Gastrocnemius medialis (tissue), 4 donors: ENCODE measurements around the gene LRTM2. TPM values are rescaled to one million over a fixed set of nuclear protein-coding genes. Genes with fewer than 3 reads are reported as not detected.

Experiments
- ATAC-seq, 2 donors: fragments of 150-250 bp; one replicate each; pipeline ENCODE4 v1.9.1; 2016
- DNase-seq, 2 donors: peaks; one replicate each; pipeline ENCODE4 v3.0.0-alpha.2; 2019
- H3K27ac ChIP-seq, 4 donors: fragments of 200-600 bp; sonication (generic); 1 replicate in 1 of 4; 2 replicates in 3 of 4; pipeline ENCODE4 v1.5.1; 2016 to 2018; ENCODE audit warnings: mild to moderate bottlenecking in 2 of 4, moderate library complexity in 1 of 4
- H3K27me3 ChIP-seq, 3 donors: fragments of 200-600 bp; sonication (generic) in 2 of 3; 1 replicate in 1 of 3; 2 replicates in 2 of 3; pipeline versions ENCODE4 v1.5.1 to v1.6.0; 2016 to 2019; ENCODE audit warnings: mild to moderate bottlenecking in 1 of 3, moderate library complexity in 1 of 3
- H3K36me3 ChIP-seq, 2 donors: fragments of 200-600 bp; sonication (generic) in 1 of 2; one replicate each; pipeline ENCODE4 v1.5.1; 2017 to 2018
- H3K4me1 ChIP-seq, 2 donors: fragments of 200-600 bp; sonication (generic) in 1 of 2; one replicate each; pipeline ENCODE4 v1.5.1; 2016 to 2017; ENCODE audit warnings: mild to moderate bottlenecking in 2 of 2
- H3K4me3 ChIP-seq, 4 donors: fragments of 200-600 bp; sonication (generic) in 3 of 4; 1 replicate in 1 of 4; 2 replicates in 3 of 4; pipeline ENCODE4 v1.5.1; 2016 to 2019; ENCODE audit warnings: mild to moderate bottlenecking in 2 of 4
- H3K9me3 ChIP-seq, 3 donors: fragments of 200-600 bp; sonication (generic) in 2 of 3; 1 replicate in 1 of 3; 2 replicates in 2 of 3; pipeline ENCODE4 v1.5.1; 2016 to 2019
- POLR2A ChIP-seq, 2 donors: fragments of 450-650 bp; IDR thresholded peaks; one replicate each; pipeline ENCODE4 v1.6.1; 2017; ENCODE audit warnings: antibody characterized with exemption in 2 of 2, mild to moderate bottlenecking in 2 of 2, moderate library complexity in 2 of 2
- in situ Hi-C, 4 donors: fragments of 200-750 bp; cut with MboI; loops; one replicate each; pipeline versions ENCODE4 v1.15.0 to v1.8.0; 2017; ENCODE audit warnings: low sequenced_read_pairs in 4 of 4
- intact Hi-C: fragments of 100-400 bp; cut with DNase I; formaldehyde crosslinking; loops from one replicate; pipeline ENCODE4 v1.15.1; 2023; ENCODE audit warnings: low total_unique reads
- total RNA-seq, 4 donors: library from RNA; depleted of rRNA; stranded (reverse); fragments of >200 nt; gene quantifications; one replicate each; pipeline versions ENCODE4 v1.1.0 to v1.2.3, GENCODE V29; 2016
- TF ChIP-seq, protein P1 (sequence below), 5 experiments: fragments of 450-650 bp in 3 of 5; fragments of 200-600 bp in 2 of 5; sonication (generic) in 2 of 5; IDR thresholded peaks in 4 of 5; conservative IDR thresholded peaks in 1 of 5; 1 replicate in 4 of 5; 2 replicates in 1 of 5; pipeline ENCODE4 v1.5.1; 2016 to 2019; ENCODE audit warnings: antibody characterized with exemption in 5 of 5, mild to moderate bottlenecking in 3 of 5, moderate library complexity in 3 of 5

The LRTM2 gene
- total RNA-seq, 4 donors from 2014 or later: not detected

DNA sequence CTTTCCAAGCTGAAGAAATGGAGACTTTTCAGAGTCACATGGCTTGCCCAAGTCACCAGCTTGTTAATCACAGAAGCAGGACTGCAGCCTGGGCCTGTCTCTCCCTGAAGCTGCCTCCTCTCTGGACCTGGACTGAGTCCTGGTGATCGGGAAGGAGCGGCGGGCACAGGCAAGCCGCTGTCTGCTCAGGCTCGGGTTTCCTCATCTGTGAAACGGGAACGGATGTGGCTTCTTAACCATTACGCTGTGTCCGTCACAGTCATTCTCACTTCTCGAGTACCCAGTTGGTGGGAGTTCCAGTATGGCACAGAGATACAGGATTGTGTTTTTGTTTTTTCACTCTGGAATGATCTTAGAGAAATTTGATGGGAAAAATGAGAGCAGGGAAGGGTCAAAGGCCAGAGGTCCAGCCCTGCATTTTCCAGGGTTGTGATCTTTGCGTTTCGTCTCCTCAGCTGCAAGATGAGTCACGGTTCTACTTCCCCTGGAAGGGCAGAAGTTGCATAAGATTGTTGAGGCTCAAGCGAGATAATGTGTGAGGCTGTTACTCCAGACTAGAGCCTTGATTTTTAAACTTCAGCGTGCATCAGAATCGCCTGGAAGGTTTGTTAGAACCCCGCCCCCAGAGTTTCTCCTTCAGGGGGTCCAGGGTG lies 7.6 kb upstream of the LRTM2 start:
- in situ Hi-C loops: loop anchor here in 2 of 4 donors (25.0 kb wide), 2 partner anchors 475 to 775 kb away; no protein-coding TSS in a partner anchor
- no peaks in the 10 kb centered on the region for H3K4me1 ChIP-seq

DNA sequence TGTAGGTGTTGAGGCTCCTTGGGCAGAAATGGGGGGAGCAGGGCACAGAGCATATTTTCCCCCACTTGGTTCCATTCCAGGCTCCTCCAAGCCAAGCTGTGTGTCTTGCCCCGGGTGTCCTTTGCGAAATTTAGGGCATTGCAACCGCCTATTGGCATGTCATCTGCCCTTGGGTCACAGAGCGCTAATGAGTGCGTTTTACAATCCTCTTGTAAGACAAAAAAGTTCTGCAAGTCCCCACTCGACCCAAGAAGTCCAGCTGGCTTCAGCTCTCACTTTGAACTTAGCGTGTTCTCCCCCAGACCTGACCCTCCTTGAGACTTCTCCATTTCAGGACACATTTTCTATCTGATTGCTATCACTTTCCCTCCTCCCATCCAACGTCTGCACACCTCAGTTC lies 6.1 kb upstream of the LRTM2 start:
- TF ChIP-seq POLR2A (IDR thresholded peaks at IDR 0.05): no peak
- TF ChIP-seq, protein P1, sequence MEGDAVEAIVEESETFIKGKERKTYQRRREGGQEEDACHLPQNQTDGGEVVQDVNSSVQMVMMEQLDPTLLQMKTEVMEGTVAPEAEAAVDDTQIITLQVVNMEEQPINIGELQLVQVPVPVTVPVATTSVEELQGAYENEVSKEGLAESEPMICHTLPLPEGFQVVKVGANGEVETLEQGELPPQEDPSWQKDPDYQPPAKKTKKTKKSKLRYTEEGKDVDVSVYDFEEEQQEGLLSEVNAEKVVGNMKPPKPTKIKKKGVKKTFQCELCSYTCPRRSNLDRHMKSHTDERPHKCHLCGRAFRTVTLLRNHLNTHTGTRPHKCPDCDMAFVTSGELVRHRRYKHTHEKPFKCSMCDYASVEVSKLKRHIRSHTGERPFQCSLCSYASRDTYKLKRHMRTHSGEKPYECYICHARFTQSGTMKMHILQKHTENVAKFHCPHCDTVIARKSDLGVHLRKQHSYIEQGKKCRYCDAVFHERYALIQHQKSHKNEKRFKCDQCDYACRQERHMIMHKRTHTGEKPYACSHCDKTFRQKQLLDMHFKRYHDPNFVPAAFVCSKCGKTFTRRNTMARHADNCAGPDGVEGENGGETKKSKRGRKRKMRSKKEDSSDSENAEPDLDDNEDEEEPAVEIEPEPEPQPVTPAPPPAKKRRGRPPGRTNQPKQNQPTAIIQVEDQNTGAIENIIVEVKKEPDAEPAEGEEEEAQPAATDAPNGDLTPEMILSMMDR (IDR thresholded peaks at IDR 0.05 in 4 of 5, conservative IDR thresholded peaks at IDR 0.05 in 1 of 5): no peak
- DNase-seq: no peak
- Histone ChIP-seq H3K27ac (no peak overlapping the region), H3K27me3 (peaks cover 3 to 6% (median 5%) of the 10 kb centered on the region in 3 donors), H3K4me1 (no peaks in the 10 kb centered on the region), H3K36me3 (no peaks in the 10 kb centered on the region), H3K4me3 (no peak overlapping the region), H3K9me3 (no peaks in the 10 kb centered on the region)
- in situ Hi-C loops (loop anchor here in 2 of 4 donors (25.0 kb wide), 2 partner anchors 473 to 773 kb away; no protein-coding TSS in a partner anchor), intact Hi-C loops (no loop called here)
- no peak for ATAC-seq

More for the DNA sequence above, 7.6 kb upstream of the LRTM2 start:
- Histone ChIP-seq H3K36me3 (no peaks in the 10 kb centered on the region), H3K9me3 (no peaks in the 10 kb centered on the region), H3K27ac (peak overlapping the region; percentile 39 to 57 (median 42)), H3K4me3 (no peak overlapping the region), H3K27me3 (peaks cover 0 to 5% (median 5%) of the 10 kb centered on the region in 3 donors)
- ATAC-seq (peak; percentile 42 to 60), DNase-seq (no peak)
- intact Hi-C loops: no loop called here
- TF ChIP-seq, protein P1 (IDR thresholded peaks at IDR 0.05 in 4 of 5, conservative IDR thresholded peaks at IDR 0.05 in 1 of 5): no peak
- no peak for TF ChIP-seq POLR2A (IDR thresholded peaks at IDR 0.05)

DNA sequence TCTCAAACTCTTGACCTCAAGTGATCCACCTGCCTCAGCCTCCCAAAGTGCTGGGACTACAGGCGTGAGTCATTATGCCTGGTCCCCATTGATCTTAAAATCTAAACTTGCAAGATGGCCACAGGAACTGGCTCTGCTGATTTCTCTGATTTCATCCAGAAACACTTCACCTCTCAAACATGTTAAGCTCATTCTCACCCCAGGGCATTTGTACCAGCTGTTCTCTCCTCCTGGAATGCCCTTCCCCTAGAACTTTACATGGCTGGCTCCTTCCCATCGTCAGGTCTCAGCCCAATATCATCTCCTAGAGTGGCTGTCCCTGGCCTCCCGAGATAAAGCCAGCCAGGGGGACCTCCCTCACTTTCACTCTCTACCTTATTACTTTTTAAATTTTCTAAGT lies 5.3 kb upstream of the LRTM2 start:
- TF ChIP-seq, protein P1 (IDR thresholded peaks at IDR 0.05 in 4 of 5, conservative IDR thresholded peaks at IDR 0.05 in 1 of 5): no peak
- TF ChIP-seq POLR2A (IDR thresholded peaks at IDR 0.05): no peak
- H3K27me3 ChIP-seq: peaks cover 11 to 14% (median 12%) of the 10 kb centered on the region in 3 donors
- no peaks in the 10 kb centered on the region for H3K9me3 ChIP-seq
- intact Hi-C loops: no loop called here
- DNase-seq (no peak), ATAC-seq (no peak)
- H3K36me3 ChIP-seq: no peaks in the 10 kb centered on the region
- no peak overlapping the region for H3K27ac ChIP-seq
- in situ Hi-C loops: loop anchor here in 2 of 4 donors (25.0 kb wide), 2 partner anchors 472 to 772 kb away; no protein-coding TSS in a partner anchor
- H3K4me1 ChIP-seq: no peaks in the 10 kb centered on the region
- H3K4me3 ChIP-seq: no peak overlapping the region

DNA sequence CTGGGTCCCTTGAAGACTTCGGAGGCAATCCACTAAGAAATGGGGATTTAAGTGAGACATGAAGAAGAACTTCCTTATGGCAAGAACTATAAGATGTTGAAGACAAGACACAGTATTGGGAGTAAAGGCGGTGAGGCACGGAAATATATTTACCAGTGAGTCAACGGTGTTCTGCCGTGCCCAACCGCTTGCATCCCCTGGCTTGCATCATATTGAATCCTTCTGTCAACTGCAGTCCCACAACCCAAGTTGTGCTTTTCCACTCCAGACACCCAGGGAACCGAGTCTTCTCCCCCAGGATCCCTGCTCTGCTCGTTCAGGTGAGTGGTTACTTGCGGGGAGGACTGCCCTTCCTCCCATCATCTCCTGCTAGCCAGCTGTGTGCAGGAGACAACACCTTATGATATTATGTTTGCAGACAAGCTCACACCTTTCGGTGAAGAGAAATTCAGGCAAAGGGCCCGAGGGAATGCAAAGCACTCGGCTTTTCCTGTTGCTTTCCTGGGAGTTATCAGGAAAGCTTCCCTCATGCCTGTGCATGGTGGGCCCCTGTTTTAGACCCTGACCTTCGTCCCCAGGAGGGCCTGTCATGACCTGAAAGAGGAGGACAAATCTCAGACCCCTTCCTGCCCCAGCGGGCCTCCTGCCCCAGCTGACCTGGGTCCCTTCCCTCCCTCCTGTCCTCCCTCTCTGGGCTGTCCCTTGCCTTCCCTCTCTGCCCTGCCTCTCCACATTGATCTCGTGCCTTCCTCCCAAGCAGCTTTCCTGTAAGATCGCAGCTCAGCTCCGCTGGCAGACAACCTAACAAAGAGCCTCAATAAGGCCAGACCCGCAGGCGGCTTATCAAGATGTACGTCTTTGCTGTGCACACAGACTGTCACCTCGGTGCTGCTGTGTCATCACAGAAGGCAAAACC lies 4.3 kb upstream of the LRTM2 start:
- Histone ChIP-seq H3K4me1 (no peaks in the 10 kb centered on the region), H3K4me3 (no peak overlapping the region), H3K27me3 (peaks cover 20 to 24% (median 21%) of the 10 kb centered on the region in 3 donors), H3K36me3 (no peaks in the 10 kb centered on the region), H3K9me3 (no peaks in the 10 kb centered on the region), H3K27ac (no peak overlapping the region)
- TF ChIP-seq, protein P1 (IDR thresholded peaks at IDR 0.05 in 4 of 5, conservative IDR thresholded peaks at IDR 0.05 in 1 of 5): no peak
- no peak for TF ChIP-seq POLR2A (IDR thresholded peaks at IDR 0.05)
- ATAC-seq (no peak), DNase-seq (no peak)
- intact Hi-C loops (no loop called here), in situ Hi-C loops (loop anchor here in 2 of 4 donors (25.0 kb wide), 2 partner anchors 471 to 771 kb away; no protein-coding TSS in a partner anchor)
